Activated CD8-positive, alpha-beta memory T cell treated with anti-CD3 and anti-CD28 coated beads for 4 hours (primary cell): ENCODE results near the gene MAP7.
"Not testable (repeated sequence)": the region's sequence is repeated elsewhere in the genome, so short reads cannot be mapped to it uniquely, and the experiment has no call there.

Experiments used
- DNase-seq, 2 donors: peaks; one replicate each; pipeline ENCODE4 v3.0.0-alpha.2; 2020; ENCODE audit warnings: low read depth in 2 of 2

MAP7 gene

DNA sequence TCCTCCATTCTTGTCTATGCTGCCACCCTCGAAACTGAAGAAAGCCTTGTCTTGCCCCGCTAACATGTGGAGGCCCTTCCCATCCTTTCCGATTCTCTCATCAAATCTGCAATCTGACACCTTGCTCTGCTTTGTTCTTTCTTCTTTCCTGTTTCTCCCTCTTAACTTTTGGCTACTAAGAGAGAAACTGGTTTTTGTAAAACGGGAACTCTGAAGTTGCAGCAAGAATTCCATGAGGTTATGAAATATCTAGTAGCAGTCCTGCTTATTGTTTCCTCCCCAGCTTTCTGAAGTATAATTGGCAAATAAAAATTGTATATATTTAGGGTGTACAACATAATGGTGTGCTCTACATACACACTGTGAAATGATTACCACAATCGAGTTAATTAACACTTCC lies 80.2 kb downstream of the MAP7 start:
- no peak for DNase-seq

DNA sequence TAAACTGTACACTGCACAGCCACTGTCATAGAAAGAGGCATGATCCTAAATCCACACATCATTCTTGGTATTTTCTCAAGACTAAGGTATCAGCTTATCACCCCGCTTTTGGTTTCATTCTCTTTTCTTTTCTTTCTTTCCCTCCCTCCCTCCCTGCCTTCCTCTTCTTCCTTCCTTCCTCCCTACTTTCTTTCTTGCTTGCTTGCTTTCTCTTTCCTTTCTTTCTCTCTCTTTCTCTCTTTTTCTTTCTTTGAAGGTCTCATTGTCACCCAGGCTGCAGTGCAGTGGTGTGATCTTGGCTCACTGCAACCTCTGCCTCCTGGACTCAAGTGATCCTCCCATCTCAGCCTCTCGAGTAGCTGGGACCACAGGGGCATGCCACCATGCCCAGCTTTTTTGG lies 81.1 kb downstream of the MAP7 start:
- DNase-seq: no peak

- DNase-seq: no peak
Observed at GRCh38 chr6:136468711-136469110, 81.5 kb downstream of the MAP7 start.

GRCh38 chr6:136467186-136467585 lies 83.0 kb downstream of the MAP7 start:
- DNase-seq: no peak

- no peak for DNase-seq
Observed at GRCh38 chr6:136466777-136467176, 83.4 kb downstream of the MAP7 start.

GRCh38 chr6:136465766-136466303 lies 84.4 kb downstream of the MAP7 start:
- DNase-seq: no peak

GRCh38 chr6:136464874-136465273 lies 85.3 kb downstream of the MAP7 start:
- no peak for DNase-seq

DNA sequence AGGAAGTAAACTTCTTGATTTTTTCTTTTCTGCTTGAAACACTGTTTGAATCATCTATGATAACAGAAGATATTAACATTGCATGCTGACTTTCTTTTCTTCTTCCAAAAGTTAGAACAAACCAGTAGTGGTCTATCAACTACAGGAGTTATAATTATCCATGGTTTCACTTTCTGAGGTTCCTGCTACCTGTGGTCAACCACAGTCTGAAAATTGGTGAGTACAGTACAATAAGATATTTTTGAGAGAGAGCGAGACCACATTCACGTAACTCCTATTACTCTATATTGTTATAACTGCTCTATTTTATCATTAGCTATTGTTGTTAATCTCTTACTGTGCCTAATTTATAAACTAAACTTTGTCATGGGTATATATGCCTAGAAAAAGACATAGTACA lies 86.1 kb downstream of the MAP7 start:
- no peak for DNase-seq

DNA sequence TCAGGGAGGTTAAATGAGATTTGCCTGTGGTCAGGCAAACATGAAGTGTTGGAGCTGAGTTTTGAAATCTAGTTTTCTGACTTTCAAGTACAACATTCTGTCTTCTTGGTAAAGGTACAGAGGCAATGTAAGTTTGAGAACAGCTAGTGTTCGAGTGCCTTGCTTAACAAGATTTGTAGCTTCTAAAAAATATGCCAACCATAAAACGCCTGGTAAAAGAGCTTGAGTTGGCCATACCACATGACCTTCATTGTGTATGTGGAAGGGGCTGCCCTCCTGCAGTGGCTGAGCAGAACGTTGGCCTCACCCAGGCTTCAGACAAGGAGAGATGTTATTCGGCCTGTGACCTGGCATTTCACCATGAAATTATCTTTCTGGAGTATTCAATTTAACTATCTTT lies 86.5 kb downstream of the MAP7 start:
- no peak for DNase-seq

GRCh38 chr6:136446579-136447187 lies 103.5 kb downstream of the MAP7 start:
- DNase-seq: no peak

- no peak for DNase-seq
Observed at GRCh38 chr6:136446145-136446544, 104.1 kb downstream of the MAP7 start.

DNA sequence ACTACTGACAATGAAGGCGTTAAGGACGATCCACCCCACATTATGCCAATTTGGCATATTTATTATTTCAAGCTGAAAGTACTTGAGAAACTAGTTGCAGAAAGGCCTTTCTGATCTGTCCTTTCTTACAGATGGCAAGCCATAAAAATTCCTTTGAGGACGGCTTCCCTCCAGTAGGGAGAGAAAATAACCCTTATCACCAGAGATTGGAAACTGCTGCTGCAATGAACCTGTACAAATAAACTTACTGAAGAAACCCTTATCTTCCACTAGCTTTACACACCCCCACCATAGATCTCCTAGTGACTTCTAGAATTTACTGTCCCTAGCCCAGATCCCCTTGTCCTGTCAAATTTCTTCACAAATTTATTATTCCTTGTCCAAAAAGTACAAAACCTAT lies 105.2 kb downstream of the MAP7 start:
- DNase-seq: no peak

- no peak for DNase-seq
Observed at GRCh38 chr6:136440203-136440602, 110.0 kb downstream of the MAP7 start.

GRCh38 chr6:136439514-136440190 lies 110.6 kb downstream of the MAP7 start:
- DNase-seq: no peak

DNA sequence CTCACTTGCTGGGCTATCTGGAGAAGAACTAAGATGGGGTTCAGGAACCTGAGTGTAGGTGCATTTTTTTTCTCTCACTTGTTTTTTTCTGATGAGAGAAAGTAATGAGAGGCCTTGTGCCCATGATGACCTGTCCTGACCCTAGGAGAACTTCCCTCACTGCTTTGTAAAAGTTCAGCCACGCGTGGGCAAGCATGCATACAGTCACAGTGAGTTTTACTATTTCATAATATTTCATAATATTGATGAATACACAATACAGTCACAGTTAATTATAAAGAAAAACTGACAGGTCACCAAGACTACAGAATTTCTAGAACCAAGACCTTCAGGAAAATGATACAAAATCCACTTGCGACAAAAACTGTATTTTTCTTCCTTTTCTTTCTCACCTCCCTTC lies 111.8 kb downstream of the MAP7 start:
- DNase-seq: no peak

- no peak for DNase-seq
Observed at GRCh38 chr6:136437246-136437645, 113.0 kb downstream of the MAP7 start.

GRCh38 chr6:136435101-136435500 lies 115.1 kb downstream of the MAP7 start:
- DNase-seq: no peak

DNA sequence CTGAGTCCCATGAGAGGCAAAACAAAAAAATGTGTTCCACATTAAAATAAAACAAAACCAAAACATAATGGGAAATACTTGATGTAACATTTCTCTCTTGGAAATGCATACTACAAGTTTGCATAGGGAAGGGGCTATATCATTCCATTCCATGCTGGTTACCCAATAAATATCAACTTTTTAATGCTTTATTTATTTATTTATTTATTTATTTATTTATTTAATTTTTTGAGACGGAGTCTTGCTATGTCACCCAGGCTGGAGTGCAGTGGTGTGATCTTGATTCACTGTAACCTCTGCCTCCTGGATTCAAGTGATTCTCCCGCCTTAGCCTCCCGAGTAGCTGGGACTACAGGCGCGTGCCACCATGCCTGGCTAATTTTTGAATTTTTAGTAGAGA lies 118.9 kb downstream of the MAP7 start:
- DNase-seq: not testable (repeated sequence)

GRCh38 chr6:136429264-136430065 lies 120.8 kb downstream of the MAP7 start:
- DNase-seq: no peak

GRCh38 chr6:136427378-136427717 lies 122.9 kb downstream of the MAP7 start:
- no peak for DNase-seq

DNA sequence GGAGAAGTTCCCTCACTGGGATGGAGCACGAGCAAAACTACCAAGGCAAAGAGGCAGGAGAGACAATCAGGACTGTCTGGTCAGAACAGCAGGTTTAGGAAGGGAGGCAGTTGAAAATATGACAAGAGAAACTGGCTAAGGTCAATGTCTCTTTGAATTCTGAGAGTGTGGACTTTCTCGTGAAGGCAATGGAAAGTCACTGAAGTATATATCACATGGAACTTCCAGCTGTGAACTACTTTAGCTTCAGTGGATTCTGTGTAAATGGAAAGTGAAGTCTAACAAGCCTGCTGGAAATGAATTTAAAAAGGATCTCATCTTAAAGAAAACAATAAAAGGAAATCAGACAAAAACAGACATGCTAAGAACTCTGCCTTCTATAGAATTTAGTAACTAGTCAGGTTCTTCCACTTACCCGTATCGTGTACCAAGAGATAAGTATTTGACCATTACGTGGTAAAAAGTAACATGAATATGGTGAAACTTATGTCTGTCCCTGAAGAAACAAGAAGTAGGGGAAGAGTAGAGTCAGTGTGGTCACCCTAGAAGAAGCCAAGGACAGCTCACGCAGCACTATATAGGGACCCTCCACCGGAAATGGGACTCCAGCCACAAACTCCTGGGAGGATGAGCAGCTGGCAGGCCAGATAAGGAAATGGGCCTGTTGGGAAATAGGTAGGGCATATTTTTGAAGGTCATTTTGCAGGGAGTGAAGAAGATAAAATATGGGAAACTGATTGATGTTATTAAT lies 123.4 kb downstream of the MAP7 start:
- no peak for DNase-seq

GRCh38 chr6:136425793-136426192 lies 124.4 kb downstream of the MAP7 start:
- no peak for DNase-seq
